UCSD-AML1 (cell line): ENCODE results near the gene PTGDR2.

Experiments used
- DNase-seq: peaks from one replicate; lab custom pipeline; 2025; ENCODE audit not compliant: unreplicated experiment; lab: John Stamatoyannopoulos, UW

Gene PTGDR2

GRCh38 chr11:60855726-60856633 is at the start of gene PTGDR2:
Gene PTGDR2 (minus strand): TSS chr11:60855950. CDS start chr11:60853722, 2,228 bp downstream.
- peak; percentile 52 for DNase-seq

GRCh38 chr11:60905047-60905446 is 49.3 kb upstream of the PTGDR2 start:
- DNase-seq = no peak

GRCh38 chr11:60902625-60903024 is 46.9 kb upstream of the PTGDR2 start:
- no peak for DNase-seq

- no peak for DNase-seq
Measured at GRCh38 chr11:60900673-60901404, 45.1 kb upstream of the PTGDR2 start.

- DNase-seq = no peak
Measured at GRCh38 chr11:60899977-60900376, 44.2 kb upstream of the PTGDR2 start.

- peak; percentile 34 for DNase-seq
Measured at GRCh38 chr11:60899046-60899936, 43.5 kb upstream of the PTGDR2 start.

- DNase-seq = no peak
Measured at GRCh38 chr11:60897496-60897895, 41.7 kb upstream of the PTGDR2 start.

GRCh38 chr11:60895687-60896086 is 39.9 kb upstream of the PTGDR2 start:
- DNase-seq = no peak

- peak; percentile 65 for DNase-seq
Measured at GRCh38 chr11:60891103-60891741, 35.5 kb upstream of the PTGDR2 start.

GRCh38 chr11:60890696-60891095 is 34.9 kb upstream of the PTGDR2 start:
- peak; percentile 34 for DNase-seq

GRCh38 chr11:60889869-60890311 is 34.1 kb upstream of the PTGDR2 start:
- DNase-seq = no peak

- peak; percentile 52 for DNase-seq
Measured at GRCh38 chr11:60887556-60887955, 31.8 kb upstream of the PTGDR2 start.

GRCh38 chr11:60880643-60881282 is 25.0 kb upstream of the PTGDR2 start:
- DNase-seq = no peak

- no peak for DNase-seq
Measured at GRCh38 chr11:60879971-60880588, 24.3 kb upstream of the PTGDR2 start.

- DNase-seq = no peak
Measured at GRCh38 chr11:60879104-60879503, 23.4 kb upstream of the PTGDR2 start.

GRCh38 chr11:60878245-60879101 is 22.7 kb upstream of the PTGDR2 start:
- DNase-seq = no peak

- no peak for DNase-seq
Measured at GRCh38 chr11:60876168-60876485, 20.4 kb upstream of the PTGDR2 start.

GRCh38 chr11:60875366-60876167 is 19.8 kb upstream of the PTGDR2 start:
- no peak for DNase-seq
